Testis (tissue), 2 donors: ENCODE results near the gene JTB.

Experiments
- POLR2A ChIP-seq: fragments of 450-650 bp; IDR thresholded peaks from one replicate; pipeline ENCODE4 v1.6.1; 2017; ENCODE audit warnings: antibody characterized with exemption, mild to moderate bottlenecking, moderate library complexity
- TF ChIP-seq, protein P1 (sequence below), 3 experiments: fragments of 450-650 bp in 2 of 3; fragments of 200-600 bp in 1 of 3; sonication (generic) in 1 of 3; IDR thresholded peaks; one replicate each; pipeline ENCODE4 v1.5.1; 2016 to 2019; ENCODE audit warnings: antibody characterized with exemption in 3 of 3, mild to moderate bottlenecking in 2 of 3, moderate library complexity in 1 of 3

DNA sequence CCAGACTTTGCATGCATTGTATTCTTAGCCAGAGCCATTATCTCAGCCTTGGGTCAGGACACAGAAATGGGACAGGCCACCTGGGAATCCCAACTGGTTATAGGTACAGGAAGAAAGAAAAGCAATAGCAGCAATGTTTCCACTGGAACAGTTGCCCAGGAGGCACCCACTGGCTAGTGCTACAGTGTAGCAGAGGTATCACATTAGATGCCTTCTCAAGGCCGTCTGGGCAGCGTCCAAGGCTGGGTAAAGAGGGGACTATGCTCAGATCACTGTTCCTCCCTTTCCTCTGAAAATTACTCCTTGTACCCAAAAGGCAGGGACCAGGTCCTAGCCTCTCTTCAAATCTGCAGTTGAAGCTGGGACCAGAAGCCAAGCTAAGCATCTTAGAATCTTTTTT is 7.1 kb downstream of the JTB start:
- TF ChIP-seq, protein P1, sequence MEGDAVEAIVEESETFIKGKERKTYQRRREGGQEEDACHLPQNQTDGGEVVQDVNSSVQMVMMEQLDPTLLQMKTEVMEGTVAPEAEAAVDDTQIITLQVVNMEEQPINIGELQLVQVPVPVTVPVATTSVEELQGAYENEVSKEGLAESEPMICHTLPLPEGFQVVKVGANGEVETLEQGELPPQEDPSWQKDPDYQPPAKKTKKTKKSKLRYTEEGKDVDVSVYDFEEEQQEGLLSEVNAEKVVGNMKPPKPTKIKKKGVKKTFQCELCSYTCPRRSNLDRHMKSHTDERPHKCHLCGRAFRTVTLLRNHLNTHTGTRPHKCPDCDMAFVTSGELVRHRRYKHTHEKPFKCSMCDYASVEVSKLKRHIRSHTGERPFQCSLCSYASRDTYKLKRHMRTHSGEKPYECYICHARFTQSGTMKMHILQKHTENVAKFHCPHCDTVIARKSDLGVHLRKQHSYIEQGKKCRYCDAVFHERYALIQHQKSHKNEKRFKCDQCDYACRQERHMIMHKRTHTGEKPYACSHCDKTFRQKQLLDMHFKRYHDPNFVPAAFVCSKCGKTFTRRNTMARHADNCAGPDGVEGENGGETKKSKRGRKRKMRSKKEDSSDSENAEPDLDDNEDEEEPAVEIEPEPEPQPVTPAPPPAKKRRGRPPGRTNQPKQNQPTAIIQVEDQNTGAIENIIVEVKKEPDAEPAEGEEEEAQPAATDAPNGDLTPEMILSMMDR (IDR thresholded peaks at IDR 0.05) = no peak
- no peak for TF ChIP-seq POLR2A
